Gastroesophageal sphincter (tissue), 3 donors: ENCODE data around the gene CIT.

ENCODE experiments used
- POLR2A ChIP-seq, 2 donors: fragments of 450-650 bp; IDR thresholded peaks; one replicate each; pipeline ENCODE4 v1.6.1; 2017; ENCODE audit warnings: antibody characterized with exemption in 2 of 2, mild to moderate bottlenecking in 2 of 2, moderate library complexity in 1 of 2
- POLR2AphosphoS5 ChIP-seq: sonication (generic); formaldehyde crosslinking; IDR thresholded peaks from one replicate; pipeline ENCODE4 v1.6.1; 2017; ENCODE audit warnings: antibody characterized with exemption
- TF ChIP-seq, protein P1 (sequence below), 4 experiments: fragments of 200-600 bp in 2 of 4; fragments of 450-650 bp in 2 of 4; sonication (generic) in 1 of 4; IDR thresholded peaks; one replicate each; pipeline ENCODE4 v1.5.1; 2017 to 2019; ENCODE audit warnings: antibody characterized with exemption in 4 of 4, mild to moderate bottlenecking in 2 of 4, moderate library complexity in 2 of 4

DNA sequence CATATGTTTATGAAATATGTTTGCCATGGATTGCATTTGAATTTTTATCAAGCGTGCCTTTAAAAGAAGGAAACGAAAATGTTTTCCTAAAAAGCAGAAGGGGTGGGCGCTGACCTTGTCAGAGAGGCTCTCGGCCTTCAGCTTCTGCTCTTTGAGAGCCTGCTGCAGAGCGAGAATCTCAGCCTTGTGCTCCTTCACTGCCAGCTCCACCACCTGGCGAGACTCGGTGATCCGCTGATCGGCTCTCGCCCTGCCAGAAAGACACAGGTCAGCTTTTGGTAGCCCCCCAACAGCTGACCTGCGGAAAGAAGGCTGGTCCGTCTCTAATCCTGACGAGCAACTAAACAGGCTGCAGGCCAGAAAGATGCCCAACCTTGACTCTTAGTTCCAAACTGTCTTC, 146.7 kb downstream of the CIT start:
- TF ChIP-seq, protein P1, sequence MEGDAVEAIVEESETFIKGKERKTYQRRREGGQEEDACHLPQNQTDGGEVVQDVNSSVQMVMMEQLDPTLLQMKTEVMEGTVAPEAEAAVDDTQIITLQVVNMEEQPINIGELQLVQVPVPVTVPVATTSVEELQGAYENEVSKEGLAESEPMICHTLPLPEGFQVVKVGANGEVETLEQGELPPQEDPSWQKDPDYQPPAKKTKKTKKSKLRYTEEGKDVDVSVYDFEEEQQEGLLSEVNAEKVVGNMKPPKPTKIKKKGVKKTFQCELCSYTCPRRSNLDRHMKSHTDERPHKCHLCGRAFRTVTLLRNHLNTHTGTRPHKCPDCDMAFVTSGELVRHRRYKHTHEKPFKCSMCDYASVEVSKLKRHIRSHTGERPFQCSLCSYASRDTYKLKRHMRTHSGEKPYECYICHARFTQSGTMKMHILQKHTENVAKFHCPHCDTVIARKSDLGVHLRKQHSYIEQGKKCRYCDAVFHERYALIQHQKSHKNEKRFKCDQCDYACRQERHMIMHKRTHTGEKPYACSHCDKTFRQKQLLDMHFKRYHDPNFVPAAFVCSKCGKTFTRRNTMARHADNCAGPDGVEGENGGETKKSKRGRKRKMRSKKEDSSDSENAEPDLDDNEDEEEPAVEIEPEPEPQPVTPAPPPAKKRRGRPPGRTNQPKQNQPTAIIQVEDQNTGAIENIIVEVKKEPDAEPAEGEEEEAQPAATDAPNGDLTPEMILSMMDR (IDR thresholded peaks at IDR 0.05): no peak
- TF ChIP-seq POLR2A (IDR thresholded peaks at IDR 0.05) (no peak), POLR2AphosphoS5 (no peak)
